Activated T-cell treated with anti-CD3 and anti-CD28 coated beads for 1 hour (primary cell): ENCODE data around the gene ANKRD42.

Experiments used
- DNase-seq: peaks from one replicate; pipeline ENCODE4 v3.0.0-alpha.2; 2020; ENCODE audit warnings: low read depth

The ANKRD42 gene

DNA sequence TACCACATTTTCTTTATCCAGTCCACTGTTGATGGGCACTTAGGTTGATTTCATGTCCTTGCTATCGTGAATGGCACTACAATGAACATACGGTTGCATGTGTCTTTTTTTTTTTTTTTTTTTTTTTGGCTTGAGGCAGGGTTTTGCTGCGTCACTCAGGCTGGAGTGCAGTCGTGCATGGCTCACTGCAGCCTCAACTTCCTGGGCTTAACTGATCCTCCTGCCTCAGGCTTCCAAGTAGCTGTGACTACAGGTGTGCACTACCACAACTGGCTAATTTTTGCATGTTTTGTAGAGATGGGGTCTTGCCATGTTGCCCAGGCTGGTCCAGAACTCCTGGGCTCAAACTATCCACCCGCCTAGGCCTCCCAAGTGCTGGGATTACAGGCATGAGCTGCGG is 94.1 kb downstream of the ANKRD42 start:
- no peak for DNase-seq

DNA sequence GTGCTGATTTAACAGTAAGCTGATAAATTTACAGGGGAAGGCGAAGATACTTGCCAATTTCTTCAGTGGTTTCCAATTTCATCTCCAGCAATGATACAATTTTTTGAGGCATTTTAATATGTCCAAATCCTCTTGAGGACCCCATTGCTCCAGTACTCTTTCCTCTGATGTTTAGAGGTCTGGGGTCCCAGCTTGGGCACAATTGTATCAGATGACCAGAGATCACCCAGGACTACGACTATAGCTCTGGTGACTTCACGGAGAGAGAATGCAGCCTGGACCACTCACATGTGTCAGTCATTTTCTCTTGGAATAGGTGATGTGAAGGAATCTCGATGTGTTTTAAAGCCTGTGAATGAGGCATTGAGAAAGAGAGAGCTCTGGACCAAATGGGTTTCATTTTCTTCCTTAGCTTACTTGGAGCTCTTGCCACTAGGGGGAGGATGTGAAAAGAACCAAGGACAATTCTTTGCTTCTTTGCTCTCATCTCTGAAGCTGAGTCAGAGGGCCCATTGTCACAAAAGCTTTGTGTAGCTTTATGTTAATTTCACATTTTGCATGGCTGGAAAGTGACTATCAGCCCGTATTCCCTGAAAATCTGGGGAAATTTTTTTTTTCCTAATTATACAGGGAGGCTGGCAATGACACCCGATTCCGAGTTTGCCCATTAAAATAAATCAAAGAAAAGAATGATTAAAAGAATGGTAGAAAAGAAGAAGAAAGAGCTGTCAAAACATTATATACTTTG is 99.4 kb downstream of the ANKRD42 start:
- peak; percentile 2 for DNase-seq

GRCh38 chr11:83293457-83293774 is 99.9 kb downstream of the ANKRD42 start:
- no peak for DNase-seq

GRCh38 chr11:83294208-83294607 is 100.7 kb downstream of the ANKRD42 start:
- DNase-seq: no peak
